ENCODE measurements around the gene UQCRC1. TPM values are rescaled to one million over a fixed set of nuclear protein-coding genes. Genes with fewer than 3 reads are reported as not detected.

UQCRC1 gene
- total RNA-seq (2014; rRNA removed; shearing (Covaris generic)): 492 and 610 TPM in 2 replicates

GRCh38 chr3:48609088-48610005, at the start of gene UQCRC1:
UQCRC1 (minus strand) TSS chr3:48609646; CDS start chr3:48609620, 26 bp downstream.
- Histone ChIP-seq H3K27me3 (ENCODE audit: control insufficient read depth, insufficient read depth, low read length) (no peaks in the 10 kb centered on the region), H3K4me3 (ENCODE audit: insufficient read depth, low read depth, low read length) (peak within 1 kb of the TSS; percentile 99), H3K36me3 (replicated peaks; ENCODE audit: control insufficient read depth, insufficient read depth, low read length) (peaks cover 16% of the 10 kb centered on the region)
- DNase-seq: peak; percentile 99

- Histone ChIP-seq H3K27me3 (ENCODE audit: control insufficient read depth, insufficient read depth, low read length) (peaks cover 4% of the 10 kb centered on the region; the same call in 1 of the 2 replicates), H3K36me3 (replicated peaks; ENCODE audit: control insufficient read depth, insufficient read depth, low read length) (peaks cover 8% of the 10 kb centered on the region), H3K4me3 (ENCODE audit: insufficient read depth, low read depth, low read length) (peak overlapping the region; percentile 58)
- DNase-seq: peak; percentile 80
Measured at GRCh38 chr3:48656841-48657281, 47.4 kb upstream of the UQCRC1 start.

DNA sequence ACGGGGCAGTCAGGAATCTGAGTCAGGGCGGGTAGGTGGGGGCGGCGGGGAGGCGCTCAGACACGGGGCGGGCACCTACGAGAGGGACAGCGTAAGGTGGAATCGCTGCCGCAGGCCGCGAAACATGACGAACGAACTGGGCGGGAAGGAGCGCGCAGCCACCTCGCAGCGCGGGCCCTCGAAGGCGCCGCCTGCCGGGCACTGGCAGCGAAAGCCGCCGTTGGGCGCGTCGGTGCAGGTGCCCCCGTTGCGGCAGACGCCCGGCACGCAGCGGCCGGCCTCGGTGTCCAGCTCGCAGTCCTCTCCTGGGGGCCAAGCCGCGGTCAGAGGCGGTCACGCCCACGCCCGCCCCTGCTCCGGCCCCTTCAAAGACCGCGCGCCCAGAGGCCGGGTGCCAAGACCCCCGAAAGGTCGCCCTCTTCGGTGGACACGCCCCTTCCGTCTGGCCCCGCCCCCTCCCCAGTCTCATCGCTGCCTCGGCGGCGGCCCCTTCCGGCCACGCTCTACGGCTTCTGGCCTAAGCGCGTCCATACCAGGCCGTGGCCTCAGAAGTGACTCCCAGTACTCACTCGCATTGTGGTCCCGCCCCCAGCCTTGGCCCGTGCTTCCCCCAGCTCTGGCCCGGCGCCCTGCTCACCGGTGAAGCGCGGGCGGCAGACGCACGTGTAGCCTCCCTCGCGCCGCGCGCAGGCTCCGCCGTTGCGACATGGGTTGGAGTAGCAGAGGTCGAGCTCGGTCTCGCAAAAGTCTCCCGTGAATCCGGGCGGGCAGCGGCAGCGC, 46.8 kb upstream of the UQCRC1 start:
- H3K4me3 ChIP-seq (ENCODE audit: insufficient read depth, low read depth, low read length): peak overlapping the region; percentile 58
- H3K27me3 ChIP-seq (ENCODE audit: control insufficient read depth, insufficient read depth, low read length): peaks cover 4% of the 10 kb centered on the region; the same call in 1 of the 2 replicates
- DNase-seq: peak; percentile 99
- H3K36me3 ChIP-seq (replicated peaks; ENCODE audit: control insufficient read depth, insufficient read depth, low read length): peaks cover 11% of the 10 kb centered on the region

- H3K4me3 ChIP-seq (ENCODE audit: insufficient read depth, low read depth, low read length): peak overlapping the region; percentile 58
- DNase-seq: no peak
- peaks cover 4% of the 10 kb centered on the region; the same call in 1 of the 2 replicates for H3K27me3 ChIP-seq (ENCODE audit: control insufficient read depth, insufficient read depth, low read length)
- peaks cover 13% of the 10 kb centered on the region for H3K36me3 ChIP-seq (replicated peaks; ENCODE audit: control insufficient read depth, insufficient read depth, low read length)
Measured at GRCh38 chr3:48655606-48656005, 46.2 kb upstream of the UQCRC1 start.

DNA sequence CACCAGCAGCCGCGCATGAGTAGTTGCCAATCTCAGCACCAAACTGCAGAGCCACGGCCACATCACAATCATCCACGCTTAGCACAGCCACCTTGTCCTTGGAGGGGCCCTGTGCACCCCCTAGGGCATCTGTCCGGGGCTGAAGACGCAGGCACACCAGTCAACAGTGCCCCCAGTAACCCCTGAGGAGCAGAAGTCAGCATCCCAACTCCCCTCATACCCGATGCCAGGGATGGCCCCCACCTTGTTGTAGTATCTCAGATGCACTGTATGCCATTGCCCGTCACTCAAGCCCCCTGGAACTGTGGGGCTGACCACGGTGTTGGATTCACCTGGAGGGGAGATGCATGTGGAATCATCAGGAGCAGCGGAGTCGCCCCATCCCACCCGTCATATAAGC, 45.6 kb upstream of the UQCRC1 start:
- no peak for DNase-seq
- peaks cover 4% of the 10 kb centered on the region; the same call in 1 of the 2 replicates for H3K27me3 ChIP-seq (ENCODE audit: control insufficient read depth, insufficient read depth, low read length)
- H3K36me3 ChIP-seq (replicated peaks; ENCODE audit: control insufficient read depth, insufficient read depth, low read length): peaks cover 14% of the 10 kb centered on the region
- no peak overlapping the region; the same call in 1 of the 2 replicates for H3K4me3 ChIP-seq (ENCODE audit: insufficient read depth, low read depth, low read length)

DNA sequence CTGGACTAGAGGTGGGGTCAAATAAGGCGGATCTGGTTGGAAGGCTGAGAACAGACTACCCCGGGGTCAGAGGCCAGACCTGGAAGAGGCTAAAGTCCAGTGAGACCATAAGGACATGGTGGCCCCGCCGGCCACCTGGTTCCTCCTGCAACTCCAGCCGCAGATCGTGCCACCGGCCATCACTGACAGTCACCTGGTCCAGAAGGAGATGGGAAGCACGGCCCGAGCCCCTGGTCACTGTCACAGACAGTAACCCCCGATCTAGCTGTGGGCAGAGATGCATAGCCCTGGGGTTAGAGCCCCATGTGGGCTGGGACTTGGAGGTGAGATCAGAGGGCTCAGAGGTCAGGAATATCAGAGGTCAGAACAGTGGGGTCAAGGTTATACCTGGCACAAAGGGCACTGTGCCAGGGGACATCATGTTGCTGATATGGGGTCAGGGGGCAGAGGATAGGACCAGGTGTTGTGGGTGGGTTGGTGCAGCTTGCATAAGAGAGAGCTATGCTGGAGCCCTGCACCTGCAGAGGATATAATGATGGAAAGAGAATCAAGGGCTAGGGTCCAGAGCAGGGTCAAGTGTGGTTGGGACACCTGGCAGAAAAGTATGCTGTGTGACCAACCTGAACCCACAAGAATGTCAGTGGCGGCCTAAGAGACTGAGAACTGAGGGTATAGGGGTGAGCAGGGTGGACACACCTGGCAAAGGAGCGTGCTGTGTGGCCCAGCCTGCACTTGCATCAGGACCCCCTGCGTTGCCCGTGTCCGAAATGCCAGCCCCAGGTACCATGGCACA, 43.7 kb upstream of the UQCRC1 start:
- Histone ChIP-seq H3K4me3 (ENCODE audit: insufficient read depth, low read depth, low read length) (no peak overlapping the region), H3K27me3 (ENCODE audit: control insufficient read depth, insufficient read depth, low read length) (peaks cover 4% of the 10 kb centered on the region; the same call in 1 of the 2 replicates), H3K36me3 (replicated peaks; ENCODE audit: control insufficient read depth, insufficient read depth, low read length) (peaks cover 21% of the 10 kb centered on the region)
- no peak for DNase-seq

DNA sequence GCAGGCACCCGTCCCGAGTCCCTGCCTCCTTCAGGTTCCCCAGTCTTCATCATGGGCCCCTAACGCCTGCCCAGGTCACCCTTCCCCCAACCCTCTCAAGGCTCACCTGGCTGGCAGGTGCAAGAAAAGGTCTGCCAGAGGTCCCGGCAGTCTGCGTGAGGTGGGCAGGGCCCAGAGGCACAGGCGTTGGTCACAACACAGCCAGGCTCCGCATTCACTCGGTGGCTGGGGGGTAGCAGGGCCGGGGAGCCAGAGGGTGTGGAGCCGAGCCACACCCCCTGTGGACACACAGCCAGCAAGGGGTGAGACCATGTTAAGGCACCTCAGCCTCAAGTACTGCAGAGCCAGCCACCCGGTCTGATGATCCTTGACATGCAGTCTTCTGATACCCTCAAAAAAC, 42.3 kb upstream of the UQCRC1 start:
- no peak overlapping the region for H3K4me3 ChIP-seq (ENCODE audit: insufficient read depth, low read depth, low read length)
- peaks cover 4% of the 10 kb centered on the region; the same call in 1 of the 2 replicates for H3K27me3 ChIP-seq (ENCODE audit: control insufficient read depth, insufficient read depth, low read length)
- DNase-seq: no peak
- peaks cover 23% of the 10 kb centered on the region for H3K36me3 ChIP-seq (replicated peaks; ENCODE audit: control insufficient read depth, insufficient read depth, low read length)

DNA sequence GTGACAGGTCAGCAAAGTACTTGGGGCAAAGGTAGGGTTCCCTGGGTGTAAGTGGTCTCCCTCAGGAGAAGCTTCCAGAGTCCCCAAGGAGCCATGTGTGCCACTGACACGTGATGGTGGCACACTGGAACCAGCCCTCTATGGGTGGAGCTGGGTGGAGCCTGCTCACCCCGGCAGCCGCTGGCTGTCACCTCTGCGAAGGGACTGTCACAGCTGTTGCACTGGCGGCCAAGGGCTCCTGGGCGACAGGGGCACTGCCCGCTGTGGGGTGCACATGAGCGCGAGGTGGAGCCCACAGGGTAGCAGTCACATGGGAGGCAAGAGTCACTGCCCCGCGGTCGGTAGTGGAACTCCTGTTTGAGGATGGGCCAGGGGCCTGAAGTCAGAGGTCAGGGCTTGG, 41.3 kb upstream of the UQCRC1 start:
- H3K27me3 ChIP-seq (ENCODE audit: control insufficient read depth, insufficient read depth, low read length): peaks cover 4% of the 10 kb centered on the region; the same call in 1 of the 2 replicates
- DNase-seq: no peak

DNA sequence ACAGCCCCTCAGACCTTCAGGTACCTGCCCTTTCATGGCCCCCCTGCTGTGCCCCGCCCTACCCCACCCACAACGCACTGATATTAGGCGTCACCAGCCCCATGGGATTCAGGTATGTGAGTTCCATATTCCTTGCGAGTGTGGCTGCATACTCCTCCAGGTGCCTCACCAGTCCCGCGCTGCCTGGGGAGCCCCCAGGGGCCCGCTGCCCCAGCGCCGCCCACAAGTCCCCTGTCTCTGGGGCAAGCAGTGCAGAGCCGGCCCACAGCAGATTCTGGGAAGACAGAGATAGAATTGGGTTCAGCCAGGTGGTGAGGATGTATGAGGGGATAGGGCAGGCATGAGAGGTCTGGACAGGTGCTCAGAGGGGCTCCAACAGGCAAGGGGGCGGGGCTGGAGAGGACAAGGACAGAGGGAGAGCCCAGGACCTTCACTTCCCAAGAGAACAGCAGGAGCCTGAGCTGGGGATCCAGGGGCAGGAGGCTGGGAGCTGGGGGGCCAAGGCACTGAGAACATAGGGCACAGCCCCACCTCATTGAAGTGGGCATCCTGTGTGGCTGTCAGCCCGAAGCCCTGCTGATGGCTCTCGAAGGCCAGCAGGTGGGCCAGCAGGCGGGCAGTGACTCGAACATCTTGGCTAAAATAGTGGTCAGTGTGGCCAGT, 38.9 kb upstream of the UQCRC1 start:
- DNase-seq: no peak
- Histone ChIP-seq H3K36me3 (replicated peaks; ENCODE audit: control insufficient read depth, insufficient read depth, low read length) (peaks cover 31% of the 10 kb centered on the region), H3K27me3 (ENCODE audit: control insufficient read depth, insufficient read depth, low read length) (no peaks in the 10 kb centered on the region), H3K4me3 (ENCODE audit: insufficient read depth, low read depth, low read length) (no peak overlapping the region)

More for the DNA sequence above, 41.3 kb upstream of the UQCRC1 start:
- Histone ChIP-seq H3K4me3 (ENCODE audit: insufficient read depth, low read depth, low read length) (no peak overlapping the region), H3K36me3 (replicated peaks; ENCODE audit: control insufficient read depth, insufficient read depth, low read length) (peaks cover 30% of the 10 kb centered on the region)

DNA sequence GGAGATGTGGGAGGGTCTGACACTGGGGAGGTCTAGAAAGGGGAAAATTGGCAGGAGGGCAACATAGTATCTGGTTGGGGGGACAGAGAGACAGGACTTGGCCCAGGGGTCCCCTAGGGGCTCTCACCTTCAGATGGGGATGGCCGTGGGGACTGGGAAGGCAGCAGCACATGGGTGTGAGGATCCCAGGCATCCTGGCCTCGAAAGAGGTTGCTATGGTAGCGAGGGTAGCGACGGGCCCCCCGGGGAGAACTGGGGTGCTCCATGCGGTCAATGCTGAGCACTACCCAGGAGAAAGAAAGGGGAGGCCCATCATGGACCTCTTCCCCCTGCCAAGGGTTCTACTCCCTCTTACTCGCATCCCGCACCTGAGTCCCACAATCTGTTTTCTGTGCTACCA, 38.3 kb upstream of the UQCRC1 start:
- Histone ChIP-seq H3K27me3 (ENCODE audit: control insufficient read depth, insufficient read depth, low read length) (no peaks in the 10 kb centered on the region), H3K4me3 (ENCODE audit: insufficient read depth, low read depth, low read length) (no peak overlapping the region), H3K36me3 (replicated peaks; ENCODE audit: control insufficient read depth, insufficient read depth, low read length) (peaks cover 35% of the 10 kb centered on the region)
- no peak for DNase-seq

DNA sequence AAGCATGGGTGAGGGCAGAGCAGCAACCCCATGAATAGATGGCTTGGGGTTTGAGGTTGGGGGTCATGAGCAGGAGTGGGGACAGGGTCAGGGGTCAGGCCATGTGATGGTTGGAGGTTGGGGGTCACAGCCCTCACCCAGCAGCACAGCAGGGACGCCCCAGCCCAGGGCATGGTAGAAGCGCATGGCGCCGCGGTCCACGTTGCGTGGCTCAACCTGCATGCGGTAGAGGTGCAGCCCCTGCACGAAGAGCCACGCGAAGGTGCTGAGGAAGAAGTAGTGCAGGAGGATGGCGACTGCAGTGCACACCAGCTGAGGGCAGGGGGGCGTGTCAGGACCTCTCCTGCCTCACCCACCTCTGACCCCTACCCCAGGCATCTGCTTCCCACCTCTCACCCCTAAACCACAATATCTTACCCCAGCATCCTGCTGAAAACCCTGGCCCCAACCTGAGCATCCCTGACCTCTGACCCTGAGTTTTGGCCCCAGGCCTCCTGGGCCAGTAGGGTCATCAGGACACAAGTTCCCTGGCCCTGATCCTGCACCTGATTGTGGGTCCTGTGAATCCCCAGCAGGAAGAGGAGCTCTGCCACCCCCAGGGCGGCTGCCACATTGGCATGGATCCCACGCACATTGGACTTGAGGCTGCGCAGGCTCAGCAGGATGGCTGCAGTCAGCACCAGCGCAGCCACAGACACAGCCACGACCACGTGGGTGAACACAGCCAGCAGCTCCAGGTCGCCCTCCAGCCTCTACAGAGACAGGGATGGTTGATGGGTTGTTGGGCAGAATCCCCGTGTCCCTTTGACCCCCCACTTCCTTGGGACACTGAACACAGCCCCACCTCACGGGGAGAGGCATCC, 35.7 kb upstream of the UQCRC1 start:
- H3K4me3 ChIP-seq (ENCODE audit: insufficient read depth, low read depth, low read length): no peak overlapping the region
- no peaks in the 10 kb centered on the region; the same call in 1 of the 2 replicates for H3K27me3 ChIP-seq (ENCODE audit: control insufficient read depth, insufficient read depth, low read length)
- no peak for DNase-seq
- H3K36me3 ChIP-seq (replicated peaks; ENCODE audit: control insufficient read depth, insufficient read depth, low read length): peaks cover 35% of the 10 kb centered on the region

DNA sequence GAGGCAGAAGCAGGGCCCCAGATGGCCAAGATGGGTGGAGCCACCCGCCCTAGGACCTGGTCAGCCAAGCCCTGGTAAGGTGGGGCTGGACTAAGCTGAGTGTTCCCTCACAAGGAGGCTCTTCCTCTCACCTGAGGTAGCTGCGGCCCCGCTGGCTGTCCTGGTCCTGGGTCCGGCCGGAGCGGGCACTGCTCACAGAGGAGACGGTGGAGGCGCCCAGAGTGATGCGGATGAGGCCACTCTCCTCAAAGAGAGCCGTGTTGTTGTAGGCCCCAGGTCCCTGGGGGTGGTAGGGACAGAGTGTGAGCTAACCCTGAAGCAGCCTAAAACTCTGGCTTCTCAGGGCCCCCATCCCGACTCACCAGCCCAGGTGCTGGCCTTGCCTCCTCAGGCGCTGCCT, 33.2 kb upstream of the UQCRC1 start:
- no peak for DNase-seq
- Histone ChIP-seq H3K27me3 (ENCODE audit: control insufficient read depth, insufficient read depth, low read length) (no peaks in the 10 kb centered on the region; the same call in 1 of the 2 replicates), H3K36me3 (replicated peaks; ENCODE audit: control insufficient read depth, insufficient read depth, low read length) (peaks cover 33% of the 10 kb centered on the region), H3K4me3 (ENCODE audit: insufficient read depth, low read depth, low read length) (no peak overlapping the region)

DNA sequence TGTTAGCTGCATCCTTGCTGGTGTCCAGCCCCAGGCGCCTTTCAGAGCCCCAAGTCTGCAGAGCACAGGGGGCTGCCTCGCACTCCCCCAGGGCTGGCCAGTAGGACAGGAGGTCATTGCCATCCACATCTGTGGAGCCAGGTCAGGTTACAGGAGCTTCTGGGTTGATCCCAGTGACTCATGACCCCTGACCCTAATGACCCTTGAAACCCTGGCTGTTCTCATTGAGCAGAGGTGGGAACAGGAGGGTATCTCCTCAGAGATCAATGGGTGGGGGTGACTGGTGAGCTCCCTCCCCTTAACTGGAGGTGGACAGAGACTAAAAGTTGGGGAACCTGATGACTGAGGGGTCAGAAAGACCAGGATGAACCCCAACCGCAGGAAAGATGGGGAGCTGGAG, 31.9 kb upstream of the UQCRC1 start:
- Histone ChIP-seq H3K36me3 (replicated peaks; ENCODE audit: control insufficient read depth, insufficient read depth, low read length) (peaks cover 29% of the 10 kb centered on the region), H3K4me3 (ENCODE audit: insufficient read depth, low read depth, low read length) (no peak overlapping the region), H3K27me3 (ENCODE audit: control insufficient read depth, insufficient read depth, low read length) (no peaks in the 10 kb centered on the region; the same call in 1 of the 2 replicates)
- DNase-seq: no peak
